ENCODE data around the gene PDE9A.

PDE9A gene

GRCh38 chr21:42760951-42761751 is 107.7 kb downstream of the PDE9A start:
- DNase-seq, result no peak

- no peak for DNase-seq
Observed at GRCh38 chr21:42761776-42762335, 108.4 kb downstream of the PDE9A start.

- DNase-seq, result no peak
Observed at GRCh38 chr21:42763581-42764442, 110.4 kb downstream of the PDE9A start.

GRCh38 chr21:42764443-42764760 is 111.0 kb downstream of the PDE9A start:
- no peak for DNase-seq

- DNase-seq, result no peak
Observed at GRCh38 chr21:42764883-42765282, 111.5 kb downstream of the PDE9A start.

GRCh38 chr21:42765656-42766055 is 112.2 kb downstream of the PDE9A start:
- no peak for DNase-seq

- no peak for DNase-seq
Observed at GRCh38 chr21:42766739-42767560, 113.5 kb downstream of the PDE9A start.

GRCh38 chr21:42767561-42767835 is 114.1 kb downstream of the PDE9A start:
- DNase-seq, result no peak

- no peak for DNase-seq
Observed at GRCh38 chr21:42768324-42769121, 115.1 kb downstream of the PDE9A start.

- DNase-seq, result no peak
Observed at GRCh38 chr21:42769183-42769819, 115.9 kb downstream of the PDE9A start.

GRCh38 chr21:42769820-42770716 is 116.6 kb downstream of the PDE9A start:
- no peak for DNase-seq

GRCh38 chr21:42770717-42771502 is 117.5 kb downstream of the PDE9A start:
- DNase-seq, result no peak

- DNase-seq, result no peak
Observed at GRCh38 chr21:42771503-42771805, 118.0 kb downstream of the PDE9A start.

- no peak for DNase-seq
Observed at GRCh38 chr21:42775123-42775522, 121.7 kb downstream of the PDE9A start.

- no peak for DNase-seq
Observed at GRCh38 chr21:42775891-42776290, 122.5 kb downstream of the PDE9A start.

GRCh38 chr21:42777064-42777756 is 123.8 kb downstream of the PDE9A start:
- peak; percentile 59 for DNase-seq

- peak; percentile 69 for DNase-seq
Observed at GRCh38 chr21:42777757-42778344, 124.4 kb downstream of the PDE9A start.

- DNase-seq, result peak; percentile 25
Observed at GRCh38 chr21:42779431-42779861, 126.0 kb downstream of the PDE9A start.

- no peak for DNase-seq
Observed at GRCh38 chr21:42780617-42781016, 127.2 kb downstream of the PDE9A start.

Measured in retina (tissue), 1 donor.